ENCODE data around the gene TDRD5. TPM values are rescaled to one million over a fixed set of nuclear protein-coding genes. Genes with fewer than 3 reads are reported as not detected.
"Not testable (repeated sequence)": the region's sequence is repeated elsewhere in the genome, so short reads cannot be mapped to it uniquely, and the experiment has no call there.

Gene TDRD5
- total and polyA plus RNA-seq, 5 experiments from 2014 or later, result not detected

DNA sequence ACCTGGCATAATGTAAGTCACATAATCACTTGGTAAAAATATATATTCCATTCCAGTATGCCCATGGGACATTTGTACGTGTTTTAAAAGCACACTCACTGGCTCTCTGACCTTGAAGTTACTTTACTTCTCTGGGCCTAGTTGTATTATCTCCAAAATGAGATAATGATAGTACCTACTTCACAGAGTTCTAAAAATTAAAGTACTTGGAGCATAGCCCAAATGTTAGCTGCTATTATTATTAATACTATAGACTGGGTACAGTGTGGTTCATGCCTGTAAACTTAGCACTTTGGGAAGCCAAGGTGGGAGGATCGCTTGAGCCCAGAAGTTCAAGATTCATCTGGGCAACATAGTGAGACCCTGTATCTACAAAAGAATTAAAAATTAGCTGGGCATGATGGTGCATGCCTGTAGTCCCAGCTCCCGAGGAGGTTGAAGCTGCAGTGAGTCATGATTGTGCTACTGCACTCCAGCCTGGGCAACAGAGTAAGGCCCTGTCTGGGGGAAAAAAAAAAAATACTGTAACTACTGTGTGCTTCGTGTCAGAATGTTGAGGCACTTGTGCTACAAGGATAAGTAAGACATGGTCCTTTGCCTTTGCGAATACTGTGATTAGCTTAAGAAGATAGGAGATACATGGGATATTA, 45.7 kb downstream of the TDRD5 start:
- Mint-ChIP-seq H3K36me3 (no peaks in the 10 kb centered on the region), H3K4me3 (no peak overlapping the region), H3K9me3 (no peaks in the 10 kb centered on the region), H3K27me3 (peaks cover 0 to 9% (median 3%) of the 10 kb centered on the region in 5 donors), H3K27ac (no peak overlapping the region), H3K4me1 (no peaks in the 10 kb centered on the region)
- ATAC-seq, result no peak
- no peak for DNase-seq
- POLR2A ChIA-PET, result no interaction called here

DNA sequence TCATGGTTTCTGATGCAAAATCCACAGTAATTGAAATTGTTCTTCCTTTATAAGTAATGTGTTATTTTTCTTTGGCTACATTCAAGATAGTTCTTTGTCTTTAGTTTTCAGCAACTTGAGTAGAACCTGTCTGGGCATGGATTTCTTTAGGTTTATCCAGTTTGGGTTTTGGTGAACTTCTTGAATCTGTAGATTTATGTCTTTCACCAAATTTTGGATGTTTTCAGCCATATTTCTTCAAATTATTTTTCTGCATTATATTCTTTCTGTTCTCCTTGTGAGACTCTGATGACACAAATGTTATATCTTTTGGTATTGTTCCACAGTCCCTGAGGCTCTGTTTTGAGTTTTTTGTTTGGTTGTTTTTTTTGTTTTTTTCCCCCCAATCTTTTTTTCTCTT, 69.4 kb downstream of the TDRD5 start:
- H3K36me3 Mint-ChIP-seq, result peaks cover 0 to 13% (median 0%) of the 10 kb centered on the region in 3 donors
- no peak overlapping the region for H3K4me3 Mint-ChIP-seq
- peaks cover 8 to 22% (median 11%) of the 10 kb centered on the region in 5 donors for H3K27me3 Mint-ChIP-seq
- ATAC-seq (no peak), DNase-seq (no peak)
- POLR2A ChIA-PET, result no interaction called here
- H3K27ac Mint-ChIP-seq, result no peak overlapping the region
- H3K4me1 Mint-ChIP-seq, result peaks cover 0 to 3% (median 0%) of the 10 kb centered on the region in 4 donors
- peaks cover 0 to 30% (median 17%) of the 10 kb centered on the region in 9 donors for H3K9me3 Mint-ChIP-seq

DNA sequence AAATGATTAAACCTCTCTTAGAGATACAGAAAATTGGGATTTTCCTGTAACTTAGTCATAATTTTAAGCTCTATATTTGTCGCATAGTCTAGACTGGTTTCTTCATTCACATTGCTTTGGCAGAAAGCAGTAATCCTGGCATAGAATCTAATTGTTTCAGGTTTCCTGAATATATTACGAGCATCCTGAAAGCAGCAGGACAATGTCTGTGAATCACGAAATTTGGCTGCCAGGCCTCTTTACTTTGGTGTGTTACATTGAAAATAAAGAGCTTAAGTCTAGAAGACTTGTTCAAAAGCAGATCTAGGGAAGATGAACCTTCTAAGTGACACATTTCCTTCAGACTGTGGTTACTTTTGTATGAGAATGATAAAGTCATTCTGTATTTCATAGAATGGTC, 72.2 kb downstream of the TDRD5 start:
- peaks cover 8 to 29% (median 13%) of the 10 kb centered on the region in 5 donors for H3K27me3 Mint-ChIP-seq
- no peak overlapping the region for H3K4me3 Mint-ChIP-seq
- POLR2A ChIA-PET, result no interaction called here

DNA sequence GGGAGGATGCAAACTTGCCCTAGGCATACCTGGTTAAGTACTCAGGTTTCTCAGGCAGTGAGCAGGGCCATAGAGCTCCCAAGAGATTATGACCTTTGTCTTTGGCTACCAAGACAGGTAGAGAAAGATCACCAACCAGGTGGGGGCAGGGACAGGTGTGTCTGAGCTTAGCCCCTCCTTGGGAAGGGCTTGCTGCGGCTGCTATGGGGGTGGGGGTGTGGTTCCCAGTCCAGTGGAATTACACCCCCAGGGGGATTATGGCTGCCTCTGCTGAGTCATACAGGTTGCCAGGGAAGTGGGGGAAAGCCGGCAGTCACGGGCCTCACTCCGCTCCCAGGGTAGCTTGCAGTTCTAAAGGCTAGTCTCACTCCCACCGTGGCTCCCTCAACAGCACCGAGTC, 86.2 kb downstream of the TDRD5 start:
- DNase-seq, result no peak
- Mint-ChIP-seq H3K9me3 (peaks cover 0 to 39% (median 8%) of the 10 kb centered on the region in 9 donors), H3K27me3 (peaks cover 10 to 27% (median 12%) of the 10 kb centered on the region in 5 donors), H3K4me3 (no peak overlapping the region), H3K36me3 (peaks cover 0 to 11% (median 1%) of the 10 kb centered on the region in 3 donors), H3K4me1 (no peaks in the 10 kb centered on the region), H3K27ac (peak overlapping the region in 1 of 10 donors; percentile 60)
- no peak for ATAC-seq
- POLR2A ChIA-PET, result no interaction called here

More for the DNA sequence above, 72.2 kb downstream of the TDRD5 start:
- peaks cover 0 to 19% (median 15%) of the 10 kb centered on the region in 9 donors for H3K9me3 Mint-ChIP-seq
- ATAC-seq, result no peak
- H3K27ac Mint-ChIP-seq, result no peak overlapping the region
- DNase-seq, result no peak
- H3K4me1 Mint-ChIP-seq, result peaks cover 0 to 3% (median 0%) of the 10 kb centered on the region in 4 donors
- peaks cover 0 to 13% (median 0%) of the 10 kb centered on the region in 3 donors for H3K36me3 Mint-ChIP-seq

DNA sequence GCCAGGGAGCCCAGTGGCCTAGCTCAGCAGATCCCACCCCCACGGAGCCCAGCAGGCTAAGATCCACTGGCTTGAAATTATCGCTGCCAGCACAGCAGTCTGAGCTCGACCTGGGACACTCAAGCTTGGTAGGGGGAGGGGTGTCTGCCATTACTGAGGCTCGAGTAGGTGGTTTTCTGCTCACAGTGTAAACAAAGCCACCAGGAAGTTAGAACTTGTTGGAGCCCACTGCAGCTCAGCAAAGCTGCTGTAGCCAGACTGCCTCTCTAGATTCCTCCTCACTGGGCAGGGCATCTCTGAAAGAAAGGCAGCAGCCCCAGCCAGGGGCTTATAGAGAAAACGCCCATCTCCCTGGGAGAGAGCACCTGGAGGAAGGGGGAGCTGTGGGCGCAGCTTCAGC, 102.9 kb downstream of the TDRD5 start:
- ATAC-seq, POLR2A ChIA-PET, DNase-seq, H3K4me3 Mint-ChIP-seq, H3K27ac Mint-ChIP-seq, H3K9me3 Mint-ChIP-seq, H3K4me1 Mint-ChIP-seq, H3K36me3 Mint-ChIP-seq: not testable (repeated sequence)
- peaks cover 2 to 49% (median 26%) of the 10 kb centered on the region in 5 donors for H3K27me3 Mint-ChIP-seq

DNA sequence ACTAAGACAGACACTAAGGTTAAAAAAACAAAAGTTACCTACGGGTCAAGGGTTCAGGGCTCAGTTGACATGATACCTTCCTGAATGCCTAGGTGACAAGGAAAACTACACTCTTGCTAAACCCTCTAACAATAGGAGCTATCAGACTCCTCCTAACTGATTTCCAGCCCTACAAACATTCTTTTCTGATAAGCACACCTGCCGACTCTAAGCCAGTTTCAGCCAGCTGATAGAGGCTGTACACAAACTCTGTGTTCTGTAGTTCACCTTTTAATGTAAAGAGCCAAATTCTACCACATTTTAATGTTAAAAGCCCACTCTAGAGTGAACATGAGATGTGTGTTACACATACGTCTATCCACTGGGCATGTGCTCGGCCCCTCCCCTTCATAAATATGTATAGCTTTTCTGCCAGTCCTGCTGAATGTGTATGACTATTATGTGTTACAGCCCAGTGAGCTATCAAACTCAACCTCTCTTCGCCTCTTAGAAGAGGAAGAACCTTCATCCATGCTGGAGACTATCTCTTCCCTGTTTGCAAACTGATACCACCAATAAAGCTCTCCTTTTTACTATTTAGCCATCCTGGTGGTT, 111.4 kb downstream of the TDRD5 start:
- Mint-ChIP-seq H3K4me3 (no peak overlapping the region), H3K27me3 (peaks cover 0 to 2% (median 0%) of the 10 kb centered on the region in 5 donors), H3K36me3 (no peaks in the 10 kb centered on the region), H3K27ac (no peak overlapping the region), H3K4me1 (peaks cover 0 to 2% (median 0%) of the 10 kb centered on the region in 4 donors), H3K9me3 (peaks cover 0 to 2% (median 0%) of the 10 kb centered on the region in 9 donors)
- ATAC-seq (no peak), DNase-seq (no peak)
- POLR2A ChIA-PET, result interaction anchor here (1.0 kb wide), 1 partner anchor 179 kb away, joined by 3 read pairs; the partner anchor contains the start of gene TOR1AIP1

DNA sequence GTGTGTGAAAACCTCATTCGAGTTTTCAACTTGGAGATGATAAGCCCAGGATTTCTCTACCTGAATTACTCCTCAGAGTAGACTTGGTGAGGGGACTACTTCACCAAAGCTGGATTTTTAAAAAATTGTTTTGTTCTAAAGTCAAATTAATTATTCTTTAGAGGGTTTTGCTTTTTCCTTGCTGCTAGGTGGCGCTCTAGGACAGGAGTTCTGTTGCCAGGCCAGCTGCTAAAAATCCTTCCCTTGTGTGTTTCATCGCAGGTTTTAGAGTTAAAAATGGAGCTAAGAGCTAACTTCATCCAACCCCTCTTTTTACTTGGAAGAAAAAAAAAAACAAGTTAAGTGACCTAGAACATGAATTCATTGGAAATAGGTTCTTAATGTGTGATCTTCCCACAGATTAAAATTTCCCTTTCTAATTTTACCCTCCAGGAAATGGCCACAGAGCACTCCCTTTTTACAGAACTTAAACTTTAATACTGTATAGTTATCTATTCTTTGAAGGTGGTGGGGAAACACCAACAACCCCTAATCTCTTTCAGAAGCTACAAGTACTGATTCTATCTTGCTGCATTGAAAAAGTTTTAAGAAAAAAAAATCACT, 114.8 kb downstream of the TDRD5 start:
- no peaks in the 10 kb centered on the region for H3K36me3 Mint-ChIP-seq
- H3K4me3 Mint-ChIP-seq, result no peak overlapping the region
- POLR2A ChIA-PET, result interaction anchor here (0.6 to 1.5 kb wide), 2 partner anchors 108 to 371 kb away, joined by 7 to 8 read pairs; no protein-coding TSS in a partner anchor
- H3K27ac Mint-ChIP-seq, result peak overlapping the region in 4 of 10 donors; percentile 25 to 84 (median 64)
- H3K4me1 Mint-ChIP-seq, result peaks cover 3 to 9% (median 7%) of the 10 kb centered on the region in 4 donors
- ATAC-seq, result no peak
- DNase-seq, result peak; percentile 33 to 74 (median 56)
- H3K27me3 Mint-ChIP-seq, result peaks cover 0 to 4% (median 0%) of the 10 kb centered on the region in 5 donors
- H3K9me3 Mint-ChIP-seq, result no peaks in the 10 kb centered on the region

DNA sequence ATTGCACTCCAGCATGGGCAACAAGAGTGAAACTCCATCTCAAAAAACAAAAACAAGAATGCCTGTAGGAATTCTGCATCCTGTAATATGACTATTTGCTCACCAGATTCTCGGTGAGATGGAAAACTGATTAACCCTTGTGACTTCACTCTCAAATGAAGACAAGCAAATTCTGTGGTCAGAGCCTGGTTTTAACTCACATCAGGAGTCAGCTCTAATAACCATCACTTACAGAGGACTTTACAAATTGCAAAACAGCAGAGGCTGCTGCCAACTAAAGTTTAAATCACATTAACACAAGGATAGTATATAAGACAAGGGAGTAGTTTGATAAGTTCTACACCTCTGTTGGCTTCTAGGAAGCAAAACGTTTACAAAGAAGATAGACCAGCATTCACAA, 115.8 kb downstream of the TDRD5 start:
- H3K27me3 Mint-ChIP-seq, result peaks cover 0 to 7% (median 0%) of the 10 kb centered on the region in 5 donors
- peaks cover 3 to 9% (median 7%) of the 10 kb centered on the region in 4 donors for H3K4me1 Mint-ChIP-seq
- DNase-seq (no peak), ATAC-seq (no peak)
- H3K27ac Mint-ChIP-seq, result peak overlapping the region in 1 of 10 donors; percentile 17
- no peak overlapping the region for H3K4me3 Mint-ChIP-seq
- POLR2A ChIA-PET, result no interaction called here
- peaks cover 0 to 5% (median 0%) of the 10 kb centered on the region in 3 donors for H3K36me3 Mint-ChIP-seq
- H3K9me3 Mint-ChIP-seq, result peaks cover 0 to 7% (median 4%) of the 10 kb centered on the region in 9 donors

DNA sequence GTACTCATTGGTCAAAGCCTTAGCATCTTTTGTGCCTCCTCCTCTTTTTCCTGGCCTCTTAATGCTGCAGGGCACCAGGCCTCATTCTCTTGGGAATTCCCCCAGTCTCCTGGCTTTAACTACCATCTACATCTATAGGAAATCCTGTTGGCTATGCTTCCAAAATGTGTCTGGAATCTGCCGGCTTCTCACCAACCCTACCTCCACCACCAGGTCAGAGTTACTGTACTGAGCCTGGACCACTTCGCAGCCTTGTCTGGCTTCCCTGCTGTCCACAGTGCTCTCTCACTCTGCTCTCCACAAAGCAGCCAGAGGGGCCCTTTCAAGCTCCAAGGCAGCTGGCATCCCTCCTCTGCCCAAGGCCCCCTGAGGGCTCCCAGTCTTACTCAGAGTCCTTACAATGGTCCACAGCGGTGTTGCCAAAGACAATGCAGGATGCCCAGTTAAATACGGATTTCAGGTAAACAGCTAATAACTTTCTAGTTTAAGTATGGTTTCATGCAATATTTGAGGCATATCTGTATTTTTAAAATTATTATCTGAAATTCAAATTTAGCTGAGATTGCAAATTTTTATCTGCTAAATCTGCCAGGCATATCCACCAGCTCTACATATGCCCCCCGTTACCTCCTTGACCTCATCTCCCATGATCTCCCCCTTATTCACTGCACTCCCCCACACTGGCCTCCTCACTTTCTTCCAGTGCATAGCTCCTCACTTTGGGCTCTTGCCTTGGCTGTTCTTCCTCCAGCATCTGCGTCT, 117.0 kb downstream of the TDRD5 start:
- H3K4me3 Mint-ChIP-seq, result no peak overlapping the region

DNA sequence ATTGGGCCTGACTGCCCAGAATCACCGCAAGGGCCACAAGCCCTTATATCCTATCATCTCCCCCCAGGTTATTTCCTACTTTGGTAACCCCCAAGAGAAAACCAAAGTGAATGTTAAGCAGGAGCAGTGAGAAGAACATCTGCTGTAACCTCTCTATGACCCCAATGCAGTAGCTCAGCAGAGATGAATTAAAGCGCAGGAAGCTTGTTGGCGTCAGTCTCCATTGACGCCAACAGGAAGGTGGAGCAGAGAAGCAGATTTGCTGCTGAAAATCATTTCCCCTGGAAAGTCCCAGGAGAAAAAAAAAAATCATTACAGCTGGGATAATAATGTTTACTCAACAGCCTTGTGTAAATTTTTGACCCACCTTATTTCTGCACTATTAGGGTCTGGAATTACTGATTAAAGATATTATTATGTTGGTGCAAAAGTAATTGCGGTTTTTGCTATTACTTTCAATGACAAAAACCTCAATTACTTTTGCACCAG, 118.3 kb downstream of the TDRD5 start:
- peaks cover 0 to 7% (median 0%) of the 10 kb centered on the region in 5 donors for H3K27me3 Mint-ChIP-seq
- H3K9me3 Mint-ChIP-seq, result peaks cover 2 to 27% (median 19%) of the 10 kb centered on the region in 9 donors
- peak overlapping the region in 9 of 10 donors; percentile 11 to 89 (median 63) for H3K27ac Mint-ChIP-seq
- POLR2A ChIA-PET, result interaction anchor here (0.8 kb wide), 1 partner anchor 100 kb away, joined by 3 read pairs; no protein-coding TSS in a partner anchor
- H3K4me1 Mint-ChIP-seq, result peaks cover 3 to 9% (median 7%) of the 10 kb centered on the region in 4 donors
- H3K4me3 Mint-ChIP-seq, result peak overlapping the region in 2 of 10 donors; percentile 26 to 29
- peaks cover 0 to 23% (median 5%) of the 10 kb centered on the region in 3 donors for H3K36me3 Mint-ChIP-seq
- ATAC-seq (peak; percentile 95 to 97), DNase-seq (peak in 8 of 10 donors; percentile 9 to 70 (median 52))

More for the DNA sequence above, 117.0 kb downstream of the TDRD5 start:
- Mint-ChIP-seq H3K9me3 (peaks cover 1 to 15% (median 7%) of the 10 kb centered on the region in 9 donors), H3K27me3 (peaks cover 0 to 7% (median 0%) of the 10 kb centered on the region in 5 donors), H3K27ac (peak overlapping the region in 7 of 10 donors; percentile 15 to 84 (median 68)), H3K4me1 (peaks cover 3 to 9% (median 7%) of the 10 kb centered on the region in 4 donors), H3K36me3 (peaks cover 0 to 13% (median 5%) of the 10 kb centered on the region in 3 donors)
- ATAC-seq (no peak), DNase-seq (no peak)
- POLR2A ChIA-PET, result no interaction called here

DNA sequence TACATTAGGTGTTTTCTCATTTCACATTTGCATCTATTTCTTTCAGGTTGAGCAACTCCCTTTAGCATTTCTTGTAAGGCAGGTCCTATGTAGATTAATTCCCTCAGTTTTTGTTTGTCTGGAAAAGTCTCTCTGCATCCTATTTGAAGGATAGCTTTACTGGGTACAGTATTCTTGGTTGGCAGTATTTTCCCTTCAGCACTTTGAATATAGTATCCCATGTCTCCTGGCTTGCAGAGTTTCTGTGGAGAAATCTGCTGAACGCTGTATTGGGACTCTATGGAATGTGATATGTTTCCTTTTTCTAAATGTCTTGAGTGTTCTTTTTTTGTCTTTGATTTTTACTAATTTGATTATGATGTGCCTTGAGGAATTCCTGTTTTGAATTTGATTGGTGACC, 122.5 kb downstream of the TDRD5 start:
- peaks cover 3 to 25% (median 4%) of the 10 kb centered on the region in 5 donors for H3K27me3 Mint-ChIP-seq
- no peak for DNase-seq
- H3K4me3 Mint-ChIP-seq, result no peak overlapping the region
- H3K4me1 Mint-ChIP-seq, result peaks cover 3 to 9% (median 6%) of the 10 kb centered on the region in 4 donors
- H3K9me3 Mint-ChIP-seq, result peaks cover 26 to 70% (median 58%) of the 10 kb centered on the region in 9 donors
- no peak overlapping the region for H3K27ac Mint-ChIP-seq
- POLR2A ChIA-PET, result no interaction called here
- peaks cover 0 to 65% (median 31%) of the 10 kb centered on the region in 3 donors for H3K36me3 Mint-ChIP-seq
- no peak for ATAC-seq

DNA sequence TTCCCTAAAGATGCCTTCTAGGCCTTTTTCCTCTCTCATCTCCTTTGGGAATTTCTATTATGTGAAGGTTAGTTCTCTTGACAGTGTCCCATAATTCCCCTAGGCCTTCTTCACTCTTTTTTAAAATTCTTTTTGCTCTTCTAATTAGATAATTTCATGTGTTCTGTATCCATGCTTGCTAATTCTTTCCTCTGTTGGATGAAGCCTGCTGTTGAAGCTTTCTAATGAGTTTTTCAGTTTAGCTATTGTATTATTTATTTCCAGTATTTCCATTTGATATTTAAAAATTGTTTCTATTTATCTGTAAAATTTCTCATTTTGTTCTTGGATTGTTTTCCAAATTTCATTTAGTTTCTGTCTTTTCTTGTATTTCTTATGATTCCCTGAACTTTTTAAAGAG, 123.0 kb downstream of the TDRD5 start:
- ATAC-seq (no peak), DNase-seq (no peak)
- Mint-ChIP-seq H3K27ac (peak overlapping the region in 1 of 10 donors; percentile 4), H3K36me3 (peaks cover 0 to 70% (median 35%) of the 10 kb centered on the region in 3 donors), H3K4me3 (no peak overlapping the region), H3K27me3 (peaks cover 3 to 26% (median 4%) of the 10 kb centered on the region in 5 donors), H3K4me1 (peaks cover 2 to 6% (median 4%) of the 10 kb centered on the region in 4 donors), H3K9me3 (peaks cover 31 to 75% (median 62%) of the 10 kb centered on the region in 9 donors)
- POLR2A ChIA-PET, result no interaction called here

Data from naive thymus-derived CD8-positive, alpha-beta T cell (primary cell).